Activated T-helper 2 cell treated with anti-CD3 and anti-CD28 coated beads, Interferon-gamma antibody, Interleukin-2, Interleukin-4, amounts not matched to agents 10 μg/mL and 5 μg/mL and 100 μg/mL, durations not matched to agents 14 hours and 24 hours and 36 hours (primary cell): ENCODE results near the gene ABCA2. TPM values are rescaled to one million over a fixed set of nuclear protein-coding genes. Genes with fewer than 3 reads are reported as not detected.

Experiments
- DNase-seq: peaks from one replicate; pipeline ENCODE4 v3.0.0; 2021; ENCODE audit warnings: low spot score
- H3K27ac Mint-ChIP-seq: one replicate; pipeline ENCODE4 v1.8.0; 2021; ENCODE audit warnings: mixed read lengths
- H3K27me3 Mint-ChIP-seq: one replicate; pipeline ENCODE4 v1.8.0; 2021; ENCODE audit warnings: low read depth, mixed read lengths
- H3K36me3 Mint-ChIP-seq: one replicate; pipeline ENCODE4 v1.8.0; 2021; ENCODE audit warnings: low read depth, mixed read lengths
- H3K4me1 Mint-ChIP-seq: one replicate; pipeline ENCODE4 v1.8.0; 2021; ENCODE audit warnings: low read depth, mixed read lengths
- H3K4me3 Mint-ChIP-seq: one replicate; pipeline ENCODE4 v1.8.0; 2021; ENCODE audit warnings: low read depth, mild to moderate bottlenecking, moderate library complexity, mixed read lengths
- H3K9me3 Mint-ChIP-seq: one replicate; pipeline ENCODE4 v1.8.0; 2021; ENCODE audit warnings: mixed read lengths
- intact Hi-C: fragments of 100-400 bp; cut with micrococcal nuclease; formaldehyde crosslinking; loops from one replicate; pipeline ENCODE4 v1.15.1; 2023
- total RNA-seq: library from RNA; stranded (reverse); gene quantifications from 2 replicates; pipeline ENCODE4 v1.2.3, GENCODE V29; 2022

The ABCA2 gene
- total RNA-seq, 1 donor from 2014 or later: 27.4 TPM

GRCh38 chr9:136978865-136979544 is 49.0 kb downstream of the ABCA2 start:
- no peak for DNase-seq
- Mint-ChIP-seq H3K36me3 (no peaks in the 10 kb centered on the region), H3K4me3 (no peak overlapping the region), H3K4me1 (peaks cover 7% of the 10 kb centered on the region), H3K9me3 (no peaks in the 10 kb centered on the region), H3K27me3 (peaks cover 4% of the 10 kb centered on the region), H3K27ac (no peak overlapping the region)
- intact Hi-C loops: loop anchor here (1.0 to 10.0 kb wide), 2 partner anchors 43 to 476 kb away; partner anchors contain the start of gene NSMF

GRCh38 chr9:136978073-136978864 is 49.8 kb downstream of the ABCA2 start:
- Mint-ChIP-seq H3K27me3 (no peaks in the 10 kb centered on the region), H3K4me1 (peaks cover 7% of the 10 kb centered on the region), H3K9me3 (no peaks in the 10 kb centered on the region), H3K36me3 (no peaks in the 10 kb centered on the region), H3K27ac (no peak overlapping the region), H3K4me3 (no peak overlapping the region)
- intact Hi-C loops: loop anchor here (1.0 to 10.0 kb wide), 2 partner anchors 44 to 477 kb away; partner anchors contain the start of gene NSMF
- peak; percentile 57 for DNase-seq

GRCh38 chr9:136977649-136978072 is 50.4 kb downstream of the ABCA2 start:
- Mint-ChIP-seq H3K4me3 (no peak overlapping the region), H3K36me3 (no peaks in the 10 kb centered on the region), H3K9me3 (no peaks in the 10 kb centered on the region), H3K4me1 (peaks cover 7% of the 10 kb centered on the region), H3K27ac (no peak overlapping the region), H3K27me3 (no peaks in the 10 kb centered on the region)
- intact Hi-C loops: loop anchor here (1.0 to 10.0 kb wide), 2 partner anchors 45 to 477 kb away; partner anchors contain the start of gene NSMF
- DNase-seq: no peak

GRCh38 chr9:136977223-136977622 is 50.8 kb downstream of the ABCA2 start, which contains the start of gene PTGDS:
TSS of gene PTGDS (plus strand) at chr9:136977504. CDS start at chr9:136977579, 75 bp downstream.
- Mint-ChIP-seq H3K36me3 (no peaks in the 10 kb centered on the region), H3K27ac (no peak within 1 kb of the TSS), H3K4me1 (peaks cover 7% of the 10 kb centered on the region), H3K27me3 (no peaks in the 10 kb centered on the region), H3K4me3 (no peak within 1 kb of the TSS), H3K9me3 (no peaks in the 10 kb centered on the region)
- DNase-seq: no peak
- intact Hi-C loops: loop anchor here (10.0 kb wide), 1 partner anchor 478 kb away; the partner anchor contains the start of gene NSMF

GRCh38 chr9:136975644-136976043 is 52.4 kb downstream of the ABCA2 start:
- DNase-seq: no peak
- intact Hi-C loops: loop anchor here (10.0 kb wide), 1 partner anchor 479 kb away; the partner anchor contains the start of gene NSMF
- Mint-ChIP-seq H3K27ac (no peak overlapping the region), H3K4me1 (peaks cover 7% of the 10 kb centered on the region), H3K4me3 (no peak overlapping the region), H3K27me3 (no peaks in the 10 kb centered on the region), H3K9me3 (no peaks in the 10 kb centered on the region), H3K36me3 (no peaks in the 10 kb centered on the region)

- no peaks in the 10 kb centered on the region for H3K27me3 Mint-ChIP-seq
- intact Hi-C loops: loop anchor here (10.0 kb wide), 1 partner anchor 480 kb away; the partner anchor contains the start of gene NSMF
- H3K9me3 Mint-ChIP-seq: no peaks in the 10 kb centered on the region
- H3K4me1 Mint-ChIP-seq: peaks cover 7% of the 10 kb centered on the region
- H3K36me3 Mint-ChIP-seq: no peaks in the 10 kb centered on the region
- H3K4me3 Mint-ChIP-seq: no peak overlapping the region
- DNase-seq: no peak
- H3K27ac Mint-ChIP-seq: no peak overlapping the region
These were observed 53.1 kb downstream of the ABCA2 start for GRCh38 chr9:136974817-136975535.

- Mint-ChIP-seq H3K4me1 (peaks cover 7% of the 10 kb centered on the region), H3K4me3 (no peak overlapping the region), H3K9me3 (no peaks in the 10 kb centered on the region), H3K27ac (no peak overlapping the region), H3K36me3 (no peaks in the 10 kb centered on the region), H3K27me3 (no peaks in the 10 kb centered on the region)
- intact Hi-C loops: loop anchor here (10.0 kb wide), 1 partner anchor 481 kb away; the partner anchor contains the start of gene NSMF
- no peak for DNase-seq
These were observed 54.1 kb downstream of the ABCA2 start for GRCh38 chr9:136973618-136974617.

- no peak overlapping the region for H3K27ac Mint-ChIP-seq
These were observed 55.3 kb downstream of the ABCA2 start for GRCh38 chr9:136972743-136973142.

GRCh38 chr9:136972335-136972734 is 55.7 kb downstream of the ABCA2 start:
- H3K27ac Mint-ChIP-seq: no peak overlapping the region
- DNase-seq: no peak
- peaks cover 7% of the 10 kb centered on the region for H3K4me1 Mint-ChIP-seq

More at GRCh38 chr9:136972743-136973142, 55.3 kb downstream of the ABCA2 start:
- Mint-ChIP-seq H3K9me3 (no peaks in the 10 kb centered on the region), H3K36me3 (no peaks in the 10 kb centered on the region), H3K27me3 (no peaks in the 10 kb centered on the region), H3K4me1 (peaks cover 7% of the 10 kb centered on the region), H3K4me3 (no peak overlapping the region)
- no peak for DNase-seq
- intact Hi-C loops: loop anchor here (10.0 kb wide), 1 partner anchor 482 kb away; the partner anchor contains the start of gene NSMF

GRCh38 chr9:136971746-136972145 is 56.3 kb downstream of the ABCA2 start:
- Mint-ChIP-seq H3K27me3 (no peaks in the 10 kb centered on the region), H3K36me3 (no peaks in the 10 kb centered on the region), H3K27ac (no peak overlapping the region), H3K4me1 (peaks cover 7% of the 10 kb centered on the region), H3K4me3 (no peak overlapping the region), H3K9me3 (no peaks in the 10 kb centered on the region)
- DNase-seq: no peak
- intact Hi-C loops: loop anchor here (10.0 kb wide), 1 partner anchor 483 kb away; the partner anchor contains the start of gene NSMF

More at GRCh38 chr9:136972335-136972734, 55.7 kb downstream of the ABCA2 start:
- no peaks in the 10 kb centered on the region for H3K9me3 Mint-ChIP-seq
- H3K4me3 Mint-ChIP-seq: no peak overlapping the region
- no peaks in the 10 kb centered on the region for H3K27me3 Mint-ChIP-seq
- no peaks in the 10 kb centered on the region for H3K36me3 Mint-ChIP-seq
- intact Hi-C loops: loop anchor here (10.0 kb wide), 1 partner anchor 482 kb away; the partner anchor contains the start of gene NSMF

- no peaks in the 10 kb centered on the region for H3K9me3 Mint-ChIP-seq
- H3K4me1 Mint-ChIP-seq: peaks cover 12% of the 10 kb centered on the region
These were observed 57.7 kb downstream of the ABCA2 start for GRCh38 chr9:136970361-136970760.

More at GRCh38 chr9:136970361-136970760, 57.7 kb downstream of the ABCA2 start:
- no peak for DNase-seq
- Mint-ChIP-seq H3K27me3 (peaks cover 2% of the 10 kb centered on the region), H3K36me3 (no peaks in the 10 kb centered on the region), H3K27ac (no peak overlapping the region), H3K4me3 (no peak overlapping the region)
- intact Hi-C loops: loop anchor here (10.0 kb wide), 1 partner anchor 484 kb away; the partner anchor contains the start of gene NSMF
